ENCODE data around the gene GRM8. TPM values are rescaled to one million over a fixed set of nuclear protein-coding genes. Genes with fewer than 3 reads are reported as not detected.

GRM8 gene
- total and polyA plus RNA-seq, 4 donors, result 0.28 to 4.9 (median 2.8) TPM

DNA sequence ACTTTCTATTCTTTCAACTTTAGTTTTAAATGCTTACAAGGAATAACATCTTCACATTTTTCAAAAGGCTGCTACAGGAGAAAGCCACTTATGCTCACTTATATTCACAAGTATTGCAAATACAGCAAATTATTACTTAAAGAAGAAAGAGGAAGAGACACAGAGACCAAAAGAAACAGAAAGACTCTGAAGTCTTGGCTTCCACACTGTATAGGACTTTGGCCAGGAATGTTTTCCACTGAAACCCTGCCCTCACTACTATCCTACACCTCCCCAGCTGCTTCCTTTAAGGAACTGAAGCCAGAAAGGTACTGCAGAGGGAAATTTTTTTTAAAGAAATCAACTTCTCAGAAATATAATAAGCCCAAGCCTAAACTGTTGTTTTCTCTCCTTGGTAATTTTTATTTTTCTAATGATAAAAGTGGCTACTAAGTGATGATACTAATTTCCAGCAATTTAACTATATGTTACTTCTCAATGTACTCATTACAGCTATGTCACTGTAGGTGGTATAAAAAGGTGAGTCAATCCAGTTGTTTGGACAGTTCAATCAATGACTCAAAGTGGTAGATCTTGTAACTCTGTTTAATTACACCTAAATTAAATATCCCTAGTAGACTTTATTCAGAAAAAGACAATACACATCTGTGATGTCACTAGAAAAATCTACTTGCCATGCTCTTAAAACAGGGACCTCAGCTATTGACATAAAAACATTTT lies 231.6 kb downstream of the GRM8 start (continued):
- TF ChIP-seq REST (IDR thresholded peaks at IDR 0.05) (no peak), RAD21 (IDR thresholded peaks at IDR 0.05) (no peak), MAX (IDR thresholded peaks at IDR 0.05) (no peak), HNF4G (IDR thresholded peaks at IDR 0.05) (no peak), FOXA2 (IDR thresholded peaks at IDR 0.05) (no peak)

- H3K9ac ChIP-seq (ENCODE audit: low read depth in 1 of 2, low read length in 2 of 2), result no peak overlapping the region
- no peak overlapping the region for H3K4me3 ChIP-seq (ENCODE audit: low read depth in 1 of 3, low read length in 3 of 3)
- no peaks in the 10 kb centered on the region for H3K27me3 ChIP-seq (ENCODE audit: control insufficient read depth in 4 of 4, insufficient read depth in 4 of 4, low read length in 3 of 4)
Measured at GRCh38 chr7:127018889-127019288, 233.9 kb downstream of the GRM8 start.

More at GRCh38 chr7:127018889-127019288, 233.9 kb downstream of the GRM8 start:
- WGBS, result 83% methylated on average over 2 of the region's 2 CpGs
- no peak for TF ChIP-seq SP1 (IDR thresholded peaks at IDR 0.05)
- no peak for TF ChIP-seq HNF4A (conservative IDR thresholded peaks at IDR 0.05)
- no peak for TF ChIP-seq NR2F2 (IDR thresholded peaks at IDR 0.05)
- TF ChIP-seq FOXA2 (IDR thresholded peaks at IDR 0.05), result no peak
- TF ChIP-seq YY1 (IDR thresholded peaks at IDR 0.05), result no peak
- no peak for TF ChIP-seq CTCF (IDR thresholded peaks at IDR 0.05; ENCODE audit: low read depth, low read length, missing input control)
- TF ChIP-seq MAX (IDR thresholded peaks at IDR 0.05), result no peak
- no peak for TF ChIP-seq ATF3 (IDR thresholded peaks at IDR 0.05)
- no peak for TF ChIP-seq TAF1 (conservative IDR thresholded peaks at IDR 0.05)
- TF ChIP-seq, protein P1, sequence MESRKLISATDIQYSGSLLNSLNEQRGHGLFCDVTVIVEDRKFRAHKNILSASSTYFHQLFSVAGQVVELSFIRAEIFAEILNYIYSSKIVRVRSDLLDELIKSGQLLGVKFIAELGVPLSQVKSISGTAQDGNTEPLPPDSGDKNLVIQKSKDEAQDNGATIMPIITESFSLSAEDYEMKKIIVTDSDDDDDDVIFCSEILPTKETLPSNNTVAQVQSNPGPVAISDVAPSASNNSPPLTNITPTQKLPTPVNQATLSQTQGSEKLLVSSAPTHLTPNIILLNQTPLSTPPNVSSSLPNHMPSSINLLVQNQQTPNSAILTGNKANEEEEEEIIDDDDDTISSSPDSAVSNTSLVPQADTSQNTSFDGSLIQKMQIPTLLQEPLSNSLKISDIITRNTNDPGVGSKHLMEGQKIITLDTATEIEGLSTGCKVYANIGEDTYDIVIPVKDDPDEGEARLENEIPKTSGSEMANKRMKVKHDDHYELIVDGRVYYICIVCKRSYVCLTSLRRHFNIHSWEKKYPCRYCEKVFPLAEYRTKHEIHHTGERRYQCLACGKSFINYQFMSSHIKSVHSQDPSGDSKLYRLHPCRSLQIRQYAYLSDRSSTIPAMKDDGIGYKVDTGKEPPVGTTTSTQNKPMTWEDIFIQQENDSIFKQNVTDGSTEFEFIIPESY (IDR thresholded peaks at IDR 0.05), result no peak
- no peak for TF ChIP-seq GABPA (IDR thresholded peaks at IDR 0.05 in 1 of 2, conservative IDR thresholded peaks at IDR 0.05 in 1 of 2)
- no peak for TF ChIP-seq EGR1 (IDR thresholded peaks at IDR 0.05; ENCODE audit: low read depth in 2 of 2)
- no peak for TF ChIP-seq FOXA1 (IDR thresholded peaks at IDR 0.05)
- no peak for TF ChIP-seq RXRA (IDR thresholded peaks at IDR 0.05)
- TF ChIP-seq HNF4G (IDR thresholded peaks at IDR 0.05), result no peak
- TF ChIP-seq JUND (IDR thresholded peaks at IDR 0.05), result no peak
- no peak for TF ChIP-seq RAD21 (IDR thresholded peaks at IDR 0.05)
- no peak for TF ChIP-seq REST (IDR thresholded peaks at IDR 0.05)
- no peaks in the 10 kb centered on the region for H3K4me1 ChIP-seq (ENCODE audit: control insufficient read depth in 4 of 4, insufficient read depth in 4 of 4, low read length in 3 of 4)
- H3K9me3 ChIP-seq (ENCODE audit: control insufficient read depth in 4 of 4, low read length in 3 of 4), result no peaks in the 10 kb centered on the region
- DNase-seq (ENCODE audit: low spot score), result no peak
- no peaks in the 10 kb centered on the region for H3K36me3 ChIP-seq (ENCODE audit: control insufficient read depth in 4 of 4, insufficient read depth in 3 of 4, low read depth in 1 of 4, low read length in 3 of 4)
- no peak overlapping the region for H3K27ac ChIP-seq (ENCODE audit: low read depth in 1 of 2, low read length in 2 of 2)
